ENCODE results near the gene SOX8.
"Not testable (repeated sequence)": the region's sequence is repeated elsewhere in the genome, so short reads cannot be mapped to it uniquely, and the experiment has no call there.

The SOX8 gene

GRCh38 chr16:1009358-1010150 is 28.0 kb downstream of the SOX8 start:
- DNase-seq (ENCODE audit: low read depth) = no peak

- DNase-seq (ENCODE audit: low read depth) = no peak
These were observed 28.7 kb downstream of the SOX8 start for GRCh38 chr16:1010251-1010650.

- DNase-seq (ENCODE audit: low read depth) = no peak
These were observed 29.2 kb downstream of the SOX8 start for GRCh38 chr16:1010815-1011214.

- DNase-seq (ENCODE audit: low read depth) = no peak
These were observed 29.9 kb downstream of the SOX8 start for GRCh38 chr16:1011316-1012082.

GRCh38 chr16:1012135-1012534 is 30.6 kb downstream of the SOX8 start:
- DNase-seq (ENCODE audit: low read depth) = no peak

- DNase-seq (ENCODE audit: low read depth) = no peak
These were observed 31.4 kb downstream of the SOX8 start for GRCh38 chr16:1012722-1013592.

GRCh38 chr16:1013593-1013900 is 32.0 kb downstream of the SOX8 start:
- no peak for DNase-seq (ENCODE audit: low read depth)

- DNase-seq (ENCODE audit: low read depth) = no peak
These were observed 32.7 kb downstream of the SOX8 start for GRCh38 chr16:1014221-1014620.

- DNase-seq (ENCODE audit: low read depth) = no peak
These were observed 33.4 kb downstream of the SOX8 start for GRCh38 chr16:1014771-1015495.

- DNase-seq (ENCODE audit: low read depth) = no peak
These were observed 37.1 kb downstream of the SOX8 start for GRCh38 chr16:1018447-1019198.

- DNase-seq (ENCODE audit: low read depth) = no peak
These were observed 37.9 kb downstream of the SOX8 start for GRCh38 chr16:1019231-1020090.

GRCh38 chr16:1020091-1020399 is 38.5 kb downstream of the SOX8 start:
- DNase-seq (ENCODE audit: low read depth) = no peak

- DNase-seq (ENCODE audit: low read depth) = no peak
These were observed 39.0 kb downstream of the SOX8 start for GRCh38 chr16:1020591-1020990.

GRCh38 chr16:1021553-1022160 is 40.1 kb downstream of the SOX8 start:
- no peak for DNase-seq (ENCODE audit: low read depth)

GRCh38 chr16:1022466-1022865 is 40.9 kb downstream of the SOX8 start:
- DNase-seq (ENCODE audit: low read depth) = no peak

- DNase-seq (ENCODE audit: low read depth) = no peak
These were observed 42.6 kb downstream of the SOX8 start for GRCh38 chr16:1024138-1024537.

GRCh38 chr16:1025183-1025809 is 43.7 kb downstream of the SOX8 start:
- not testable (repeated sequence) for DNase-seq (ENCODE audit: low read depth)

- no peak for DNase-seq (ENCODE audit: low read depth)
These were observed 44.6 kb downstream of the SOX8 start for GRCh38 chr16:1026057-1026783.

Data from stimulated activated CD8-positive, alpha-beta memory T cell treated with anti-CD3 and anti-CD28 coated beads, Interleukin-7, amount 100 ng/mL, for 24 hours (primary cell).